GM21529 (cell line): ENCODE results near the gene PTPRR.
"Not testable (repeated sequence)": the region's sequence is repeated elsewhere in the genome, so short reads cannot be mapped to it uniquely, and the experiment has no call there.

Experiments used
- ATAC-seq: cut with Tn5 transposase; IDR thresholded peaks from one replicate; pipeline ENCODE4 v1.9.1; 2021; ENCODE audit not compliant: unreplicated experiment

PTPRR gene

DNA sequence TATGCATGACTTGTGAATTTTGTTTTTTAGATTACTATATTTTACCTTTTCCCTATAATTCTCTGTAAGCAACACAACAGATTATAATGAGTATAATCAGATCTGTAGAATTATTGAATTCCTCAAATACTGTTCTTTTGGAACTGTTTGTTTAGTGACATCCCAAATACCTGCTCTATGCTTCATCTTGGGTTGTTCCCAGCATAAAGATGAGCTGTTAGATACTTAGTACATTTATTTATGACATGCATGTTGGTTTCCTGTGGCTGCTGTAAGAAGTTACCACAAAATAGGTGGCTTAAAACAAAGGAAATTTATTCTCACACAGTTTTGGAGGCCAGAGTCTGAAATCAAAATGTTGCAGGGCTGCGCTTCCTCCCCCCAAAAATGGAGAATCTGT is 78.4 kb downstream of the PTPRR start:
- no peak for ATAC-seq

DNA sequence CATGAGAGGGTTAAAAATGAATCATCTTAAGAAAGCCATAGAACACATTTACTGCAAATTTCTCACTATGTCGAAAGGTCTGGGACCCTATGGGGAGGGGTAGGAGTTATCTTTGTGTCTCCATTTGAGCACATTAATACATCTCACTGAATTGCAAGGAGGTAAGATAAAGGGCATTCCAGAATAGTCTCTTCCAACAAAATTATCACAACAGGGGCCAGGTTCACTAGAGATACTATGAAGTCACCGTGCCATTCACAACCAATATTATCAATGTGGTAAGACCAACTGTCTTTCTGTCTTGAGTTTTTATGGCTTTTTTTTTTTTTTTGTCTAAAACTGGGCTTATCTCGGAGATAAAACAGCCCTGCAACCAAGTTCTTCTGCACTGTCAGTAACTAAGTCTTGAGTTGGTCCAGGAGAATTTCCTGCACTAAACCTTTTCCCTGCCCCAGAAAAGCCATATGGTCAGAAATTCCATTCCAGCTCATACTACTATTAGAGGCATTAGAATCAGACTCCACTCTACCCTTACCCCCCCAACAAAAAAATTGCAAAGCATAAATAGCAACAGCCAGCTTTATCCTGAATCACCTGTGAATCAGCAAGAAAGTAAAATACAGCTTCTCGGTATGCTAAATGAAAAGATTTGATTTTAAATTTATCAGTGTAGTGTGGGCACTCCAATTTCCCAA is 79.7 kb downstream of the PTPRR start:
- no peak for ATAC-seq

DNA sequence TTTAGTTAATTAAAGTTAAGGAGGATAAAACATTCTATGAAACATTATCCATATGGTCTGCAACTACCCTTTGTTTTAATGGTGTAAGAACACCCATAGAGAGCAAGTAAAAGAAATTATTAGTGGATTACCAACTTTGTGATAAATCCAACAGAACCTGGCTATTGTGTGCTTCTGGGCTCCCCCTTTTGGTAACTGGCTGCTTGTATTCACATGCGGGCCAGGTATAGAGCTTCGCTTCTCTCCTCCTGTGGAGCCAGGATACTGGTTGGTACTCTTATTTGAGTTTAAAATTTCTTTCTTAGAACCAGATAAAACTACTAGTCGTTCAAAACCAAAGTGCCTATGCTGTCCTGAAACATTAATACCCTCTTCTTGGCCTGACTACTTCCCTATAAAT is 81.0 kb downstream of the PTPRR start:
- ATAC-seq, result no peak

DNA sequence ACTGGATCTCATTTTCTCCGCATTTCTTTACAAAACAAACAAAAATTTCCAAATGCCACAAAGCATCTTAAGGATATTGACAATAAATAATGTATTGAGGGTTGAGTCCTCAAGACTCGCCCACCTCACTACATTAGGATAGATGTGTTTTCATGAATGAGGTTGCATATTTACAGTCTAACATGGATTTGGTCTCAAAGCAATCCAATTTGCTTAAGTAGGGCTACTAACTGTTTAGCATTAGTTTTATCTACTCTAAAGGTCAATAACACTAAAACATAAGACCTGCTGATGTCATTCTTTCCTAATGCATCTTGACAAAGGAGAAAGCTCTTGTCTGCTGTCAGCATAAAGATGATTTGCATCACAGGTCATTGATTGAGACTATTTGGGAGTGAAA is 82.4 kb downstream of the PTPRR start:
- ATAC-seq, result no peak

DNA sequence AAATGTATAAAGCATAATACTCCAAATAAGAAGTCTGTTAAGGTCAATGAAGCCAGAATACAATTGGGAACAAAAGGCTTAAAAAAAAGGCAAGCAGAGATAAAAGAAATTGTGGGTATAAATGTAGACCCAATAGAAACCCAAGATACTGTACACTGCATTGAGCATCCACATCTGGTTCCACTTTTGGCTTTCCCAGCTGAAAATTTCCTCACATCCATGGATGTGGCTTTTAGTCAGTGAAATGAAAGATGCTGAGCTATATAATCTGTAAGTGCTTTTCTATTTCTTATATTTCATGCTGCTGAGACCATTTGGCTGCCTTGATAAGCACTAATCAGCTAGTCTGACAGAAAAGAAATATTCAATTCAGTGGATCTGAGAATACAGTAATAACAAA is 83.5 kb downstream of the PTPRR start:
- no peak for ATAC-seq

DNA sequence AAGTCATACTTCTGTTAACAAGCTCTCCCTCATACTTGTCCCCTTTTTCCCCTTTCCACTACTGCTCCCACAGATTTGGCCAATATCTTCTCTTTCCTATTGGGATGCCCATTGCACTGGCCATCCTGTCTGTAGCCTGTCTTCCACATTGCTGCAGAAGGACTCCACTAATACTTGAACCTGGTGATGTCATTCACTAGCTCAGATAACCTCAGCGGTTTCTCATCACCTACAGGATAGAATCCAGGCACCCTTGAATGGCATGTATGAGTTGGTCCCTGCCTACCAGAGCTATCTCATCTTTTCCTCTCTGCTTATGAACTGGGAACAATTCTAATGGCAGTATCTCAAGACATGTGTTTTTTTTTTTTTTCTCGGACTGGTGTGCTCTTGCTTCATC is 84.6 kb downstream of the PTPRR start:
- ATAC-seq, result no peak

DNA sequence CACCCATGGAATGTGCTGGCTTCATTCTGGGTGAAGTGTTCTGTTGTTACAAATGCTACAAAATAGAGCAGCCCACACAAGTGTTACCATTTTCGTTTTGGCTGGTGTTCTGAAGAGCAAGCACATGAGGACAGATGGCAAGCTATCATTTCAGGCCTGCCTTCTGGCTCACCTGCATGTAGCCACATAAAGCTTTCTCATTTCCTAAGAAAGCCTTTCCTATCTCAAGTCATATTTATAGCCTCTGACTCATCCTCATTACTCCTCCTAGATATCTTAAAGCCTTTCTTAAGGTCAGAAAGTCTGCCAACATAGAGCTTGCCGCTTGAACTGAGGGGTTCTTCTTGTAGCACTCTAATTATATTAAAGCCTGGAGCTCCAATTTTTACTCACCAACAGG is 89.0 kb downstream of the PTPRR start:
- no peak for ATAC-seq

DNA sequence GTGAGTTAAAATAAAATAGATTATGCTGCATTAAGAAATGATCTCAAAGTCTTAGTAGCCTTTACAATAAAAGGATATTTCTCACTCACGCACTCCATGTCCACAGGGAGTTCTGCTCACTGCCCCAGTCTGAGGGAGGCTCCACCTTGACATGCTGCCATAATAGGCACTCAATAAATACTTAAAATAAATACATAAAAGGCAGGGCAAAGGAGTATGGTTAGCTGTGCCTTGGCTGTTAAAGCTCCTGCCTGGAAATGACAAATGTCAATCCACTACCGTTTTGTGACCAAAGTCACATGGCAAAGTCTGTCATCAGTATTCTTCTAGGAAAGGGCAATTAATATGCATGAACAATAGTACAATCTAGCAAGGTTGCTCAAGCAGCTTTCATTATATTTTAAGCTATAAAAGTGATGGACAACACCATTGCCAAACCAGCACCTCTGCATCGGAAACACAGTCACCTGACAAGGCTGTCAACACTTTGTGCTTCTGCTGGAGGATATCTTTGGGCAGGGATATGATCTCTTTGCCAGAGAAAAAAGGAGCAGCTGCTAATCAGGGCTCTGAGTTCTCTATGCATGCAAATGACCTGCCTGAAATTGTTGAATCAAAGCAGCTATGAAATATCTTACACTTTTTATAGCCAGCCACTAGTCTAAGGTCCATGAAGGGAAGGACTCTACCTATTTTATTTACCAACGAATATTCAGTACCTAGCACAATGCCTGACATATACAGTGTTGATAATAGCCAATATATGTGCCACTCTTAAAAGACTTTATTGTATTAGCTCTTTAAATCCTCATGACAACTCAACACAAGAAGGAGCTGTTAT is 90.1 kb downstream of the PTPRR start:
- no peak for ATAC-seq

DNA sequence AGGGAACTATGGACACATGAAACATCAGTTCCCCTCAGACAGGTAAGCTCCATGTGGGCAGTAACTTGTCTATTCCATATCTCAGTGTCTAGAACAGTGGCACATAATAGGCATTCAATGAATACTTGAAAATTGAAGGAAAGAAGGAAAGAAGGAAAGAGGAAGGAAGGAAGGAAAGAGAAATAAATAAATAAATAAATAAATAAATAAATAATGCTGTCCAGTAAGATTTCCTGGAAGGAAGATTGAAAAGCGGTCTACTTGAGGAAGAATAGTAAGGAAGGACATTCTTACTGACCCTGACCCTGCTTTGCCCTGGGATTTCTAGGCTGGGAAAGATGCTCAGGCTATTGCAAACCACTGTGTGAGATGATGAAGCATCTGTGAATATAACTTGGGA is 91.5 kb downstream of the PTPRR start:
- no peak for ATAC-seq

DNA sequence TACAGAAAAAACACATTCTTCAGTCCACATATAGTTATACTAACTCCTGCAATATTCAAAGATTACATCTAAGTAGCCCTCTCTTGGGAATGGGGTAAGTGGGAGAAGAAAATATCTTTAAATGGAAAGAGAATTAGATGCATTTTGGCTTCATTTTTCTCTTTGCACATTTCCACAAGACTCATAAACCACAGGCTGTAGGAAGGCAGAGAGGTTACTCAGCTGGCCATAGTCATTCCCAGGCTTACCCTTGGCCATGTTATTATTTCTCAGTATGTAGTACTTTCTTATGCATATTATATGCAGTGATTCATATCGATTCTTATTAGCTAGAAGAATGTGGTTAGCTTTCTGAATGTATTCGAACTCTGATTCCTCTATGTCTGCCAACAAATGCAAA is 92.2 kb downstream of the PTPRR start:
- ATAC-seq, result no peak

DNA sequence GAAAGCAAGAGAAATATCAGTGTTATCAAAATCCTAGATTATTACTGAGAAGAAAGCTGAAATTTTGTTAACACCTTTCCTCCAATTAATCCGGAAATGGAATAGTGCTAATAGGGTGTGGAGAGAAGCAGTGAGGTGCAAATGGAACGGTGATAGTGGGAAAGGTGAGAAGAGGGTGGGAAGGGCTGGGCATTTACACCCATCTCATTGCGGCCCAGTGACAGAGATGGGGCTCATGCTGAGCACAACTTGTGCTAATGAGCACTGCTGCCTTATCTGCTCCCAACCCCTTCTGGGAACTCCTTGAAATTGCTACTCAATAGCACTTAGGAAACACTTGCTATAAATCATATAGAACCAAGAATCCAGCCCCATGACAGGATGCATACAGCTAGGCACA is 94.4 kb downstream of the PTPRR start:
- ATAC-seq, result no peak

DNA sequence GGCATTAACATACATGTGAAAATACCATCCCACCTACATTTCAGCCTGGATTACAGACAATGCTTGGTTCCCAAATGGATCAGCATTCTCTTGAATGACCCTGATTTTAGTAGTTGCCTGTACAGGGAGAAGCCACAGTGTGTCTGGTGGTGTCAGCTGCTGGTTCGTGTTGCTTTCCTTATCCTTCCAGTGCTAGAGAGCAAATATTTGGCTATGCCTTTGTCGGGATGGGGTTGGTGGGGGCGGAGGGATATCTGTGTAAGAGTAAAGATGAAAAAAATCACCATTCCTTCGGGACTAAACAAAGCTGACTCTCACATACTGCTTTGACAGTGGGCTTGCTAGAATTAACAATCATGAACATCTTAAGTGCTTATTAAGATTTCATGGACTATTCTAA is 96.0 kb downstream of the PTPRR start:
- ATAC-seq, result no peak

DNA sequence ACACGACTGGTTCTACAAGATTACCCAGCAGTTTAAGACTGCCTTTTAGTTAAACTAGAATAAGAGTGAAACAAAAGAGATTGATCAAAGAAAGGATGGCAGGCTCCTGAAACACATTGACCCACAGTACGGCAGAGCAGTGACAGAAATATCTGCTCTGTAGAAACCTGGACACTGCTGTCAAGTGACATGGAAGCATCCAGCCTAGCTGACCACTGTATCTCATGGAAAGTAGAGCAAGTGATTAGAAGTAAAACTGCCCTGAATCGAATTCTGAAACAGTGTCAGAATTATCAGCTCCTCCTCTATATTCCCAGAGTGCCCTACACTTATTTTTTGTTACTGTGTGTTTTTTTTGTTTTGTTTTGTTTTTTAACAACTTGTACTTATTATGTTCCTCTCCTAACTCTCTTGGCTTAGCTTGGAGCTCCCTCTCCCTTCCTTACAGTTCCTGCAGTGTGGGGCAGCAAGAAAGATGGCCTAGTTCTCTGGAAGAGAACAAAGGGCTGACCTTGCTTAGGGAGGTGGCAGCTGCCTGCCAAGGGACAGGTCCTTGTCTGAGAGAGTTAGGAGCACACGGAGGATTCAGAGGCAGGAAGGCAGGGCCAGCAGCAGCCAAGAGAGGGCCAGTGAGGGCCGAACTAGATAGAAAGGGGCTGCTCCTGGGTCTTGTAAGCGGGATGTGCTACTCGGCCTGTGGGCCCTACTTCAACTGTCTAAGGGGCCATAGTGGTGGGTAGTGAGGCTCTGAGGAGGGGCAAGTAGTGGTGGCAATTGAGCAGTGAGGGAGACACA is 97.2 kb downstream of the PTPRR start:
- ATAC-seq, result no peak

DNA sequence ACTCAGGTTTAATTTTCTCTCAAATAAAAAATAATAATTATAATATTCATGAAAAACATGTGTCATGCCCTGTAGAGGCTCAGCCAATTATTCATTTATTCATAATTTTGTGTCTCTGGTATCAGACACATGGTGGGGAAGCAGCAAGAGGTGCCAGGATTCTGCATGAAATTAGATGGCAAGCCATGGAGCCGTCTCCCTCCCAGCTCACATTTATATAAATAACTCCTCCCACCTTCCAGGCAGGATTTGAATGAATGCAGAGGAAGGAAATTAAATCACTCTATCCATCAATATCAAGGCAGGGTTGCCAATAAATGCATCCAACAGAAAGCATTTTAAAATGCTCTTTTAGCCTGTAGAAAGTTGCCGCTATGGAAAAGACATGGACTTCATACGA is 98.1 kb downstream of the PTPRR start:
- ATAC-seq, result no peak

DNA sequence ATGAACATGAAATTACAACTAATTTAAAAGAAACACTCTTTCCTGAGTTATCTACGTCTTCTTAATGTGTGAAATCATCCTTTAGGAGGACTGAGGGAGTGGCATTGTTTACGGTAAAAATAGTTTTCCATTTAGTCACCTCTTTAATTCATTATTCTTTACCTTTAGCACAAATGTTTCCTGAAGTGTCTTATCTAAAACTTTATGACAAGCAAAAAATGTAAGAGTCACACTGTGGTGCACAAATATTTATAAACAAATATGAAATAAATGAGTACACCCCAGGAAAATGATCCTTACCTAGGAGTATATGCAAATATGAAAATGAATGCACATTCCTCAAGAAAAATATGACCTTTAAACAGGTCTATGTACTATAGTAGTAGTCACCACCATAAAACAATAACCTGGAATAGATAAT is 104.6 kb downstream of the PTPRR start:
- no peak for ATAC-seq

DNA sequence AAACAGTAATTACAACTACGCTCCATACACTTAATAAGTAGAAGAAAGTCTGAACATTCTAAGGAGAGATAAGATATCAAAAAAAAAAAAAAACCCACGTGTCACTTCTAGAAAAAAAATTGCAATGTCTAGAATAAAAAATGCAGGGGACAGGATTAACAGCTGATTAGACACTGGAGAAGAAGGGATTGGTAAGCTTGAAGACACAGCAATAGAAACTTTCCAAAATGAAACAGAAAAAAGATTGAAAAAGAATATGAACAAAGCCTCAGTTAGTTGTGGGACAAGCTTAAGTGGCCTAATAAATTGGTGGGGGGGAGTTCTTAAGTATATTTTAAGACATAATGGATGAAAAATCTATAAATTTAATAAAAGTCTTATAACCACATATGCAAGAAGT is 105.5 kb downstream of the PTPRR start:
- ATAC-seq, result no peak

DNA sequence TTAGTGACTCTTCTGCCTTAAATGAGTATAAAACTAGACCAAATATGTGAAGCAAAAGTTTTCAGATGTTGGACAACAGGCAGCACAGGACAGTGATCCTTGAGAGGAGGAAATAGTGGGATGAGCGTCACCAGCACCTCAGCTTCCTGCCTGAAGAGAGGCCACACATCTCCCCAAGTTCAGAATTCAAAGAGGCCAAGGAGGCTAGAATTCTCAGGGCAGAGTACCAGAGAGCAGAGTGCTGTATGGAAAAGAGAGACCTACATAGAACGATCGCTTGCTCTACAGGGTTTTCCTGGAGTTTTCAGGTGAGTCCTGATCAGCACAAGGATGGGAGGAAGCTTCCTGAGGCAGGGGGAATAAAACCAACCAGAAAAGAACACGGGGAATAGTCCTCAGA is 107.0 kb downstream of the PTPRR start:
- ATAC-seq, result no peak

DNA sequence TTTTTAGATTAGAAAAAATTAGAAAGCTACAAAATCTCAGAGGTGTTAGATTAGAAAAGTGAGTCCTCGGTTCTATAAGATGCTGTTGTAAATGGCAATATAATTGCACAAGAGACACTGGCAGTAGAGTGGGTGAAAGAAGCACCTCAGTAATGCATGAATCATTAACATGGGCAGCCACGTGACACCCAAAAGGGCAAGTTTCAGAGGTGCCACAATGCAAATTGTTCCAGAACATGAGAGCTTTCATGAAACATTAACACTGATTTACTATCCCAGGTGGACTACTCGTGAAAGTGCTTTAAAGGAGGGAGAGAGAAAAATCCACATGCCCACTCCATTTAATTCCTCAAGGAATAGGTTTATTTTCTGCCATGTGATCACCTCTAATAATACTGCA is 108.4 kb downstream of the PTPRR start:
- ATAC-seq, result no peak

DNA sequence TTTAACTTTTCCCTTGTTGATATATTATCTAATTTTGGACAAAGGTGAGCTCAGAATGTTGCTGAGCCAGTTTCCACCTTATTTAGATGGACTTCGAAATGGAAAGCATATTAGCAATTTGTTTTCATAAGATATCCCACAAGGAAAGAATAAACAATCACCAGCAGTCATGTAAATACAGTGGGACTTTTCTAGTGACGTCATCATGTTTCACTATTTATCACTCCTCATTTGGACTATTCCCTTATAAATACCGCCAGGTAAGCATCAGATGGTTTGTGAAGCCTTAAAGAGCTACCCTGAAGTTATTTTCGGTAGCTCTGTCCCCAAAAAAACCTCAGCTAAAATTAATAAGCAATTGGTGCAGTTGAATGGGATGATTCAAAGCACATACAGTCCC is 110.7 kb downstream of the PTPRR start:
- no peak for ATAC-seq

DNA sequence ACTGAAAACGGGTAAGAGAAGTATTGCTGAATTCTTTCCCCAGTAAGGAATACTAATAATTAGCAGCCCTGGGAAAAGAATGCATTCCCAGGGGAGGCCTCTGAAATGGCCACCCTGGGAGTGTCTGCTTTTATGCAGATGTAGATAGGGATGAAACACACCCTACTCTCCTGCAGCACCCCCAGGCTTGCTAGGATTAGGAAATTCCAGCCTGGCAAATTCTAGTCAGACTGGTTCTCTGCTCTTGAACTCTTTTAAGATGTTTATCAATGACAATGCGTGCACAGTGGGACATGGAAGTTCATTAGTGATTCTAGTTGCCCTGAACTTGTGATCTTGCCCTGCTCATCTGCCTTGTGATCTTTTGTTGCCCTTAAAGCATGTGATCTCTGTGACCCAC is 112.5 kb downstream of the PTPRR start:
- ATAC-seq, result not testable (repeated sequence)

DNA sequence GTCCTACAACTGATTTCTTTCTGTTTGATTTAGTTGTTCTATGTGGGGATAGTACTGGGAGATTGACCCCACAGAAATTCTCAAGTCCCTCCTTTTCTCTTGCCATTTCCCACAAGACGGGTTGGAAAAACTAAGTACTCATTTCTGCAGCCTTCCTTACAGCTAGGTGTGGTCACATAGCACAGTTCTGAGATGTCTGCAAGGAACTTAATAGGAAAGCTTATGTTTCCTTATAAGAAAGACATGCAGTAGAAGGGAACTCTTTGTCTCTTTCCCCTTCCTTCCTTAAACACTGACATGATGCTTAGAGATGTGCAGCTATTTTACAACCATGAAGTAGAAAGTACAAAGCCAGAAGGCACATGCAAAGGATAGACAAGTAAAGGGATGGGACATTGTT is 113.7 kb downstream of the PTPRR start:
- no peak for ATAC-seq

DNA sequence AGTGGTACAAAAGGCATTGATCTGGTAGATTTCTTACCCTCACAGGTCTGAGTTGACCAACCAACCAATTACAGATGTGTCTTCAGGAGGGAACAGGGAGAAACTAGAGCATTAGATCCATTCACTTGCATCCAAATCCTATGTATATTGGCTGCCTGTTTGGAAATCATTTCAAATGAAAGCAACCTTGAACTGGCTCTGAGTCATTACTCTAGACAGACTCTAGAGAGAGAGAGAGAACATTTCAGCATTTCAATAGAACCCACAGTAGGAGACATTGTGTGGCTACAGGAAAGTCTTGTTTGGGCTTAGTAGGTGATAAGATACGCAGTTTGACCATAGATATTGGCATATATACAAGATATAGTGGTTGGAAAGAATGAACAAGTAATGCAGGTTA is 114.5 kb downstream of the PTPRR start:
- no peak for ATAC-seq
